Measurements from ENCODE around the gene FBN3.

Gene FBN3

DNA sequence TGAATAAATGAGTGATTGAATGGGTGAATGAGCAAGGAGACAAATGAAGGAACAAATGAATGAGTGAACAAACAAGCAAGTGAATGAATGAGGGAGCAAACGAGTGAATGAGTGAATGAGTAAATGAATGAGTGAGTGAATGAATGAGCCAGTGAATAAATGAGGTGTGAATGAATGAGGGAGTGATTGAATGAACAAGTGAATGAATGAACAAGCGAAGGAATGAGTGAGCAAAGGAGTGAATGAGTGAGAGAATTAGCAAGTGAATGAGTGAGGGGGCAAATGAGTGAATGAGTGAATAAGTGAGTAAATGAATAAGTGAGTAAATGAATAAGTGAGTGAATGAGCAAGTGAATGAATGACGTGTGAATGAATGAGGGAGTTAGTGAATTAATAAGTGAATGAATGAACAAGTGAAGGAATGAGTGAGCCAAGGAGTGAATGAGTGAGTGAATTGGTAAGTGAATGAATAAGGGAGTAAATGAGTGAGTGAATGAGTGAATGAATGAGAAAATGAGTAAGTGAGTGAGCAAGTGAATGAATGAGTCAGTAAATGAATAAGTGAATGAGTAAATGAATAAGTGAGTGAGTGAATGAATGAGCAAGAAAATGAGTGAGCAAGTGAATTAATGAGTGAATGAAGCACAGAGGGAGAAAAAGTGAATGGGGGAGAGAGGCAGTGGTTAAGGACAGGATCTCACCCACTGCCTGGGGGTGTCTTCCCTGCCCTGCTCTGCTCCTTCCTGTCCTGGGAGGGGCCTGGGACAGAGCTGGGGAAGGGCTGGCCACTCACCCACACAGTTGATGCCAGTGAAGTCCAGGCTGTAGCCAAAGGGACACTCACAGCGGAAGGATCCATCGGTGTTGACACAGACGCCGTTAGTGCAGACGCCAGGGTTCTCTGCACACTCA, 60.4 kb downstream of the FBN3 start:
- DNase-seq: no peak

GRCh38 chr19:8087876-8088275, 61.5 kb downstream of the FBN3 start:
- DNase-seq: no peak

- DNase-seq: no peak
These were observed 62.5 kb downstream of the FBN3 start for GRCh38 chr19:8086849-8087248.

DNA sequence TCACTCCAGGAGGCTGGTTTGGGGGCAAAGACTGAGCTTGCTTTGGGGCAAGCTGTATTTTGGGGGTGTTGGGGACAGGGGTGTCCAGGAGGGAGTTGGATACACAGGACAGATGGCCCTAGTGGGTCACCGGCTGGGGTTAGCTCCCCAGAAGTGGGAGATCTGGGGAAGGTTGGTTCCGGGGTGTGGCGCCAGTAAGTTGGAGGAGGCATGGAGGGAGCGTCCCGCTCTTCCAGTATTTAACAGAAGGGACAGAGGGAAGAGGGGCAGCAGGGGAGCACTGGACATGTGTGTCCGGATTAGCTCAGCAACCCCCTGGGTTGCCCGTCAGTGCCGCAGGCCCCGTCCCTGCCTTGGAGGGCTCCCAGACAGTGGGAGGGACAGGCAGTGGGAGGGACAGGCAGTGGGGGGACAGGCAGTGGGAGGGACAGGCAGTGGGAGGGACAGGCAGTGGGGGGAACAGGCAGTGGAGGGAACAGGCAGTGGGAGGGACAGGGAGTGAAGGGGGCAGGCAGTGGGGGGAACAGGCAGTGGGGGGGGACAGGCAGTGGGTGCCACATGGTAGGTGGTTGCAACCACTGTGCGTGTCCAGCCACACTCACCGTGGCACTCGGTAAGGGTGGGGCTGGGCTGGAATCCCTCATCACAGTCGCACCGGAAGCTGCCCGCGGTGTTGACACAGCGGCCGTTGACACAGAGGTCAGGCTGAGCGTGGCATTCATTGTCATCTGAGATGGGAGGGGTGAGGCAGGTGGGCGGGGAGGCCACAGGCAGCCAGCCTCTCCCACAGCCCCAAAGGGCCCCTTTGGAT, 63.6 kb downstream of the FBN3 start:
- DNase-seq: no peak

GRCh38 chr19:8084152-8084551, 65.2 kb downstream of the FBN3 start:
- DNase-seq: no peak

DNA sequence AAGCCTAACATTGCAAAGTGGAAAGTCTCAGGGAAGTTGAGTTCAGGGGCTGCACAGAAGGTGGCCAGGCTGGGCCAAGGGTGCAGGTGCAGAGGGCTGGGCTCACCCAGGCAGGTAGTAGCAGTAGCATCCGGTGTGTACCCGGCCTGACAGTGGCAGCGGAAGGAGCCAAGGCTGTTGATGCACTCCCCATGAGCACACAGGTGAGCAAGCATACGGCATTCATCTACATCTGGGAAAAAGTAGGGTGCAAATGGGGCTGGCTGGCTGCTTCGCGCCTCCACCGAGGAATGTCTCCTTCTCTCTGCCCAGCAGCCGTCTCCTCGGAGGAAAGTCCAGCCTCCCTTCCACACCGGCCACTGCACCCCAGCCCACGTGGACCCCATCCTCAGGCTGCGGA, 66.3 kb downstream of the FBN3 start:
- no peak for DNase-seq

- DNase-seq: no peak
These were observed 67.5 kb downstream of the FBN3 start for GRCh38 chr19:8081569-8082550.

- DNase-seq: no peak
These were observed 68.6 kb downstream of the FBN3 start for GRCh38 chr19:8080832-8081231.

DNA sequence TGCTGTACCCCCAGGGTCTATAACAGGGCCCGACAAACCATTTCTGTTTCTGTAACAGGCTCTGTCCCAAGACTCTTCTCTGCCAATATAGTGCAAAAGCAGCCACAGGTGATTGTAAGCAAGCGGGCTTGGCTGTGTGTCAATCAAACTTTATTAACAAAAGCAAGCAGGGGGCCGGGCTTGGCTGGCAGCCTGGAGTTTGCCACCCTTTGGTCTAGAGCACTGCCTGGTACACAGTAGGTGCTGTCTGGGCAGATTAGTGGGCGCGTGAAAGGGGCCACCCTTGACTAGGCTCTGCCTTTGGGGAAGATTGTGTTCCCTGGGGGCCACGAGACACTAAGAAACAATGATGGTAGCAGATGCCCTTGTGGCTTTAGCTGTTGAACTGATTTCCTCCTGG, 69.4 kb downstream of the FBN3 start:
- no peak for DNase-seq

DNA sequence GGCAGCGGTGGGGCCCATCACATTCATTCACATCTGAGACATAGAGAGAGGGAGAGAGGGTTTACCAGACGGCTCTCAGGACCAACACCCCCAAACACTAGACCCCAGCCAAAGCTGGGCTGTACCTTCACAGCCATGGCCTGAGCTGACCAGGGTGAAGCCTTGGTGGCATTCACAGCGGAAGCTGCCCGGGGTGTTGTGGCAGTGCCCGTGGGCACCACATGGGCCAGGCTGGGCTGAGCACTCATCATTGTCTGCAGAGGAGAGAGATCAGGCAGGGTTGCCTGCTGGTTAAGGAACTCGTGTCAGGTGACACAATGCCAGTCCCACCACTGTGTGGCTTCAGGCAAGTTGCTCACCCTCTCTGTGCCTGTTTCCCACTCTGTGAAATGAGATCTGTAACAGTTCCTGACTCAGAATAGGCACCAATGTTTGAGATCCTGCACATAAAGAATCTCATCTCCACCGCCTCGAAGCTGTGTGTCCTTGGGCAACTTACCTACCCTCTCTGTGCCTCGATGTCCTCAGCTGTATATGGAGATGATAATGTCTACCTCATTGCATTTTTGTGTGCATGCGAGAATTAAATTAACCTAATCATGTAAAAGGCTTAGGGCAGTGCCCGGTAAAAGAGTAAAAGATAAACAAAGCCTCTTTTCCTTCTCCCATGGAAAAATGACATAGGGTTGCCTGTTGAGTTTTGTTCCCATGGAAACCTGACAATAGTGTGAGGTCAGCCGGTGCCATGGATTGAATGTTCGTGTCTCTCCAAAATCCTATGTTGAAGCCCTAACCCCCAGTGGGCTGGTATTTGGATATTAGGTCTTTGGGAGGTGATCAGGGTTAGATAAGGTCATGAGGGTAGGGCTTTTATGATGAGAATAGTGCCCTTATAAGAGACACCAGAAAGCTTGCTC, 74.0 kb downstream of the FBN3 start:
- no peak for DNase-seq

- DNase-seq: no peak
These were observed 74.9 kb downstream of the FBN3 start for GRCh38 chr19:8074501-8074900.

GRCh38 chr19:8071912-8072311, 77.5 kb downstream of the FBN3 start:
- no peak for DNase-seq

- no peak for DNase-seq
These were observed 80.1 kb downstream of the FBN3 start for GRCh38 chr19:8069096-8069973.

DNA sequence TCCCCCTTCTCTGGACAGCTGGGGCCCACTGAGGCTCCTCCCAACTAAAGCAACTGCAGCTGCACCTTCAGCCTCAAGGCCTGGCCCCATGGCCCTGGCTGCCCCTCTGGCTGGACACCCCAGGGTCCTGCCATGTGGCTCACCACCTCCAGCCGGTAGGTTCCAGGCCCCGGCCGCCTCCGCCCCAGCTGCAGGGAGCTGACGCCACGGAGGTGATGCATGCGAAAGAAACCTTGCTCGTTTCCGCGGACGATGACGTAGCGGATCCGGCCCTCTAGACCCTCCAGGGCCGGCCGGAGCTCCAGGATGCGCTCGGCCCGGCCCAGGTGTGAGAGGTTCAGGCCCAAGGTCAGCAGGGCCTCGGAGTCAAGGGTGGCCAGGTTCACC, 83.5 kb downstream of the FBN3 start:
- DNase-seq: no peak

GRCh38 chr19:8064911-8065874, 84.2 kb downstream of the FBN3 start:
- DNase-seq: no peak

GRCh38 chr19:8057545-8058270, 91.7 kb downstream of the FBN3 start:
- DNase-seq: no peak

DNA sequence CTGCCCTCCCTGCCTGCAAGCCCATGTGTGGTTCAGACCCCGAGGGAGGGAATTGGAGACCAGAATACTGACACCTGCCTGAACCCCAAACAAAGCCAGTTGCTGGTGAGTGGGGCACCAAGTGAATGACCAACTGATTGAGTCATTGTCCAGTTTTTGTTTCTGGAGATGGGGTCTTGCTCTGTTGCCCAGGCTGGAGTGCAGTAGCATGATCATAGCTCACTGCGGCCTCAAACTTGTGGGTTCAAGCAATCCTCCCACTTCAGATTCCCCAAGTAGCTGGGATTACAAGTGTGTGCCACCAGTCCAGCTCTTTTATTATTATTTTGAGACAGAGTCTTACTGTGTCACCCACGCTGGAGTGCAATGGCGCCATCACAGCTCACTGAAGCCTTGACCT, 92.9 kb downstream of the FBN3 start:
- DNase-seq: no peak

DNA sequence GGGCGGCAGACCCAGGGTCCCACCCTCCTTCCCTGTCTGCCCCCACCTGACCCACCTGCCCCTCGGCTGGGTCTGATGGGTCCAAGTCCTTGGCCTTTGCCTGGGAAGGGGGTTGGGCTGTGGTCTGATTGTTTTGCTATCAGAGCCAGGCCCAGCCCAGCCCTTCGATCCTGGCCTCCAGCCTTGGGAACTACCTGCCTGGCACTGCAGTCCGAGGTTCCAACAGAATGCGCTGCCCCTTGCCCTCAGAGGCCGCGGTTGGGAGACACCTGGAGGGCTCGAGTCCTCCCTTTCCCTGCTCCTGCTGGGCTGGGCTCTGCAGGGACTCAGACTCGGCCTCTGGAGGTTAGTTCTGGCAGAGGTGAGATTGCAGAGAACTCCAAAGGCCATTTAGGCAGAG, 95.2 kb downstream of the FBN3 start:
- DNase-seq: no peak

- no peak for DNase-seq
These were observed 96.9 kb downstream of the FBN3 start, which contains the start of gene CCL25 for GRCh38 chr19:8052464-8052859. Gene CCL25, plus strand, starts transcription at chr19:8052760. Its CDS starts 290 bp downstream, at chr19:8053050.
